Stimulated activated CD8-positive, alpha-beta memory T cell treated with anti-CD3 and anti-CD28 coated beads, Interleukin-7, amount 100 ng/mL, for 48 hours (primary cell): ENCODE measurements around the gene GRK5.

Source experiments
- DNase-seq, 2 donors: peaks; one replicate each; pipeline ENCODE4 v3.0.0-alpha.2; 2020; ENCODE audit warnings: low read depth in 1 of 2; ENCODE audit errors: extremely low read depth in 1 of 2

GRK5 gene

GRCh38 chr10:119415121-119415520 is 207.8 kb downstream of the GRK5 start:
- DNase-seq = no peak

DNA sequence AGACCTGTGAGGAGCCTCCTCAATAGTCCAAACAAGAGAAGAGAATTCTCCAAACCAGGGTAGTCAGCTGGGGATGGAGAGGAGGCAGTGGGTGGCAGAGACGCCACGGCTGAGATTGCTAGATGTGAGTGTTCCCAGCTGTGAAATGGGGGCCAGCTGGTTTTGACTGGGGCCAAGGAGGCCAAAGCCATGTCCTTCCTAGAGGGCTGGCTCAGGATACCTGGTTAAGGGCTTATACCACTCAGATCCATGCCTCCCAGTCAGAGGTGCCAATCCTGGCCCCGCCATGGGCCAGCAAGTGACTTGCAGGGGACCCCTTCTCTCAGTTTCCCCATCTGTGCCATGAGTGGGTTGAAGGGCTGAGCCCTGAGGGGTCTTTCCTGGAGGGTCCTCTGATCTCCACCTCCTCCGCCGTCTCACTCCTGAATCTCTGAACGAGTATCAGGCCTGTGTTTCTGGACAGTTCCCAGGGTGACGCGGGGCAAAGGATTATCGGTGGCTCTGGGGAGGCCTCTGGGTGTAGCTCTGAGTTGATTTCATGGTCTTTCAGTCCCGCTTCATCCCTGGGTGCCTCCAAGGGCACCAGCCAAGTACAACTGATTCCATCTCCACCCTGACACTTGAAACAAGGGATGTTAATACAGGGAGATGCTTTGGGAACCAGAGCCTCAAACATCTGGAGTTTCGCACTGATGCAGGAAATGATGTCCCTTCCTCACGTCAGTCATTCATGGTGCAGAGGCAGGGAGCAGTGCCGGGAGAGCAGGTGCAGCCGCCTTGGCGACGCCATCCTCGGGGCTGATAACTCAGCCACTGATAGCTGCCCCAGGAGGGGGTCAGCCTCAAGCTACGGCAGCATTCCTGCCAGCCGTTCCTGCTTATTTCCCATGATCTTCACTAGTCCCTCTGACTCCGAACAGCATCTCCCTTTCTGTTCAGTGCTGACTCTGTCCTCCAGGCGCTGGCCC is 208.4 kb downstream of the GRK5 start:
- DNase-seq = no peak

DNA sequence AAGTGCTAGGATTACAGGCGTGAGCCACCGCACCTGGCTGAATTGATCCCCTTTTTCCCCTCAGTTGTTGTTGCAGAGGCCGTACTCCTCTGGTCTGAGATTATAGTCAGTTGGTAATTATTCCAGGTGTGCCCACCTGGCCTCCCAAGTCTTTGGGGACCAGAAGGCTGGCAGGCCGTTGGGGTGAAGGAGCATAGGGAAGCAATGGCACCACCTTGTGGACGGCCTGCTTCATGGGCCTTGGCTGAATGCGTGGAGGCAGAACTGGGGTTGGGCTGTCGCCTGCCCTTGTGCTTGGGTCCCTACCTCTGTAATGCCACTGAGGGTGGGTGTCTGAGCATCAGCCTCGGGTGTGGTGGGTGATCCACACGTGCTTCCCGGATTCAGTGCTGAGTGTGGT is 209.5 kb downstream of the GRK5 start:
- DNase-seq = peak; percentile 19 to 48

- no peak for DNase-seq
Measured at GRCh38 chr10:119417852-119418251, 210.5 kb downstream of the GRK5 start.

DNA sequence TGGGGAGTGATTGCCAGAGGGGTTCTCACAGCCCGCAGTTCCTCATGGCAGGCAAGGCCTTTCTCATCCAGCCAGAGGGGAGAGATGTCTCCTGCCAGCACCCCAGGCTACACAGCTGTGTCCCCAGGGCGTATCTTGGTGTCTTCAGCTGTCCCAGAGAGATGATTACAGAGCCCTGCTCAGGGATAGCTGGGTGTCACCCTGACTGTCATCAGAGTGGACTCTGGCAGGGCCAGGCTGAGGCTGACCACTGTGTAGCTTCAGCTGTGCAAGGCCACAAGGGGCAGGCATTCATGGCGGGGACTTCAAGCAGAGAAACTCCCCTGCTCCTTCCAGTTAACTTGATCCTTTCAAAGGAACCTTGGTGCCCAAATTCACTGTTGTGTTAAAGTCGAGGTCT is 211.0 kb downstream of the GRK5 start:
- no peak for DNase-seq

DNA sequence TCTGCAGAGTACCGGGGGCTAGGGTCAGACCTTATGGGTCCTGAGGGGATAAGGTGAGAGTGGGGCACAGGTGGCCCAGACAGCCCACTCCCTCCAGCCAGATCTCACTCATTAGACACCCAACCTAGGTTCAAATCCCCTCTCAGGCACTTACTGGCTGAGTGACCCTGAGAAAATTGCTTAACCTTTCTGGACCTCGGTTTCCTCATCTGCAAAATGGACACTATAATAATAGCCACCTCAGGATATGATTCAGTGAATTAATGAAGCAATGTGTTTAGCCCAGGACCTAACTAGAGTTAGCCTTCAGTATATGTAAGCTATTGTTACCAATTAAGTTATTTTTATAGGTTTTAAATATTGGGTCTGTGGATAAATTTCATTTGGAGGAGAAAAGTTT is 212.6 kb downstream of the GRK5 start:
- DNase-seq = no peak

GRCh38 chr10:119420950-119421875 is 213.8 kb downstream of the GRK5 start:
- DNase-seq = no peak

GRCh38 chr10:119421891-119422681 is 214.7 kb downstream of the GRK5 start:
- DNase-seq = no peak

DNA sequence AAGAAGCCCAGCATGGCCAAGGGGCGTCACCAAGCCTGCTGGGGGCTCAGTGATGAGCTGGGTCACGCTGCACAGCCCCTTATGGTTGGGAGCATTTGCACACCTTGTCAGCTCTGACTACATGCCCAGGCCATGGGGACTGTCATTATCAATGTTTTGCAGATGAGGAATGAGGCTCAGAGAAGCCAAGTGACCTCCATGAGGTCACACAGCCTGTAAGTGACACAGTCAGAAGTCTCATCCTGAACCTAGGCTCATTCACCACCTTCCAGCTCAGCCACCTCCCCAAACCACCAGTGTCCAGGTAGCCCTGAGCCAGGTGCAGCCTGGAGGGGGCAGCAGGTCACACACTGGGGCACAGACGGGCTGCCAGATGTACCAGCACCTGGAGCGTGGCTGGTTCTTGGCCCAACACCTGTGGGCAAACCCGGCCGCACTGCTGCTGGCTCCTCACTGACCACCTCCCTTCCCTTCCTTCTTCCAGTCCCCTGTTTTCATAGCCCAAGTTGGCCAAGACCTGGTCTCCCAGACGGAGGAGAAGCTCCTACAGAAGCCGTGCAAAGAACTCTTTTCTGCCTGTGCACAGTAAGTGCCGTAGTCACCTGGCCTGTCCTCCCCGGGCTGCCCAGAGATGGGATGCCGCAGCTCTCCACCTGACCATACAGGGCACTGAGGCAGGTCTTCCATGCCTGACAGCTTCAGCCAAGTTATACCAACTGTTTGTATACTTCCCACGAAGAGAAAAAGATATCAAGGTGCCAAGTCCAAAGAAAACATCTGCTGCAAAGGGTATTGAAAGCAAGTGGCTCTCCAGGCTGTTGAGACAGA is 215.5 kb downstream of the GRK5 start:
- DNase-seq = no peak

DNA sequence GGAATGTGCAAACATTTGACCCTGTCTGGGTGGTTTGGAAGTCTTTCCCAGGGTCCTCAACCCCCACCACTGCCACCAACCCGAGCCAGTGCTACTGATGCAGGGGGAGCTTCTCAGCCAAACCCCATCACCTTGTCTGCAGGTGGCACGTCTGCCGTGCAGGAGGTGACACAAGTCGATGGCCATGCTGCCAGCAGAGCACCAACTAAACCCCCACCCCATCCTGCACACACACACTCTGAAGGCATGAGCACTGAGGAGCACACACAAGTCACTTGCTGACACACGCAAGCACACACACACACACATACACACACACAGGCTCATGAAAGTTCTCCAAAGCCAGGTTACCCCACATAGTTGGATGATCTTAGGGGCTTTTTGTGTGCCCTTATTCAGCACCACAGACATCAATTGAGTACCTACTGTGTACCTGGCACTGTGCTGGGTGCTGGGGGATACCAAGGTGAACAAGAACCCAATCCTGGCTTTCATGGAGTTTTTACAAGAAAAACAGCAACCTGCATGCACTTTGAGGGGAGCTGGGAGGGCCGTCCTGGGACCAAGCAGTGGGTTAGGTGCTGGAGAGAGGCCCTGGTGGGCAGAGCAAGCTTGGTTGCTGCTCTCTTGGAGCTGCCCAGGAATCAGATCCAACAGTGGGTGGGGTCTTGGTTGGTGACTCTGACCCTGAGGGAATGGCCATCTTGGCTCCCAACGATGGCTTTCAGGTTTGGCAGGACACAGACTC is 216.3 kb downstream of the GRK5 start:
- DNase-seq = no peak

- DNase-seq = no peak
Measured at GRCh38 chr10:119424258-119424975, 217.0 kb downstream of the GRK5 start.

DNA sequence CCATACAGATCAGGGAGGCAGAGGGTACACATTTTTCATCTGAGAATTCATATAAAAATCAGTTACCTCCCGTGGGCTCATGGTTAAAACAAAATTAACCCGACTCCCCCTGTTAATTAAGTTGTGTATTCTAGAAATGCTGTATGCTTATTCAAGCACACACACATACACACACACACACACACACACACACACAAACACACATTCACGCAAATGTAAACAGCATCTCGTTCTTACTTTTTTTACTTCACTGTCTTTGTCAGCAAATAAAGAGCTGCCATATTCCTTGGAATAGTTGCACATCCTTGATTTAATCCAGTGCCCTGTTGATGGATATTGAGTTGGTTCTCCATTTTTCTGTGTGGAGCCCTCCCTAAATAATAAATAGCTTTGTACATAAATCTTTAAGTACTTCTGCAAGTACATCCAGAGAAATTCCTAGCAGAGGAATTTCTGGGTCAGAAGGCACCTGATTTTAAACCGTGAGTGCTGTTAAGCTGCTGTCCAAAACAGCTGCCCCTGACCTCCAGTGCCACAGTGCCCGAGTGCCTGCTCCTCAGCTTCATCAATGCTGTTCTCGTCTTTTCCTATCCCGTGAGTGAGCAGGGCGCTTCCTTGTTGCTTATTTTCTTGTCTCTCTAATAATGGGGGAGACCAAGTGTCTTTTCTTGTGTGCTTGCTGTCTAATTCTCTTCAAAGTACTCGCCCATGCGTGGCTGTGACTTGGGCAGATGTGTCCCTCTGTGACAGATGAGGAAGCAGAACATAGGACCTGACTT is 217.9 kb downstream of the GRK5 start:
- no peak for DNase-seq

GRCh38 chr10:119425881-119426170 is 218.5 kb downstream of the GRK5 start:
- no peak for DNase-seq

DNA sequence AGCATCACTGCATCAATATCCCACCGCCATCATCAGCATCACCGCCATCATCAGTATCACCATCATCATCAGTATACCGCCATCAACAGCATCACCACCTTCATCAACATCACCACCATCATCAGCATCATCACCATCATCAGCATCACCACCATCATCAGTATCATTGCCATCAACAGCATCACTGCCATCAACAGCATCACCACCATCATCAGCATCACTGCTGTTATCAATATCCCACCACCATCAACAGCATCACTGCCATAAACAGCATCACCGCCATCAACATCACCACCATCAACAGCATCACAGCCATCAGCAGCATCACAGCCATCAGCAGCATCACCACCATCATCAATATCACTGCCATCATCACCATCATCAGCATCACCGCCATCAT is 219.3 kb downstream of the GRK5 start:
- no peak for DNase-seq

GRCh38 chr10:119427263-119427864 is 220.0 kb downstream of the GRK5 start:
- no peak for DNase-seq

GRCh38 chr10:119428789-119429188 is 221.4 kb downstream of the GRK5 start:
- no peak for DNase-seq

GRCh38 chr10:119429771-119430170 is 222.4 kb downstream of the GRK5 start:
- DNase-seq = no peak
